Nephron progenitor cell (in vitro differentiated cells): Measurements from ENCODE around the gene CCNQ.

Experiments
- DNase-seq: peaks from one replicate; pipeline ENCODE4 v3.0.0; 2021
- H3K27ac Mint-ChIP-seq: 2 replicates; pipeline ENCODE4 v1.8.0; 2021; ENCODE audit warnings: mild to moderate bottlenecking, moderate library complexity, mixed read lengths
- H3K27me3 Mint-ChIP-seq: 2 replicates; pipeline ENCODE4 v1.8.0; 2021; ENCODE audit warnings: mild to moderate bottlenecking, low read depth, mixed read lengths; ENCODE audit not compliant: poor library complexity
- H3K36me3 Mint-ChIP-seq: 2 replicates; pipeline ENCODE4 v1.8.0; 2021; ENCODE audit warnings: low read depth, mixed read lengths
- H3K4me1 Mint-ChIP-seq: 2 replicates; pipeline ENCODE4 v1.8.0; 2021; ENCODE audit warnings: mixed read lengths
- H3K4me3 Mint-ChIP-seq: 2 replicates; pipeline ENCODE4 v1.8.0; 2021; ENCODE audit warnings: mild to moderate bottlenecking, moderate library complexity, mixed read lengths
- H3K9me3 Mint-ChIP-seq: 2 replicates; pipeline ENCODE4 v1.8.0; 2021; ENCODE audit warnings: mild to moderate bottlenecking, moderate library complexity, mixed read lengths
- CTCF ChIP-seq: fragments of 200-600 bp; sonication (generic); IDR thresholded peaks from 2 replicates; pipeline ENCODE4 v1.5.0; 2021; ENCODE audit warnings: antibody characterized with exemption

CCNQ gene

GRCh38 chrX:153634236-153634635, 35.3 kb upstream of the CCNQ start:
- Mint-ChIP-seq H3K36me3 (peaks cover 4% of the 10 kb centered on the region), H3K27ac (no peak overlapping the region), H3K4me1 (peaks cover 14% of the 10 kb centered on the region), H3K9me3 (peaks cover 58% of the 10 kb centered on the region), H3K4me3 (no peak overlapping the region), H3K27me3 (peaks cover 22% of the 10 kb centered on the region)
- TF ChIP-seq CTCF: no peak
- no peak for DNase-seq

GRCh38 chrX:153633607-153634180, 34.8 kb upstream of the CCNQ start:
- Mint-ChIP-seq H3K27ac (no peak overlapping the region), H3K27me3 (peaks cover 22% of the 10 kb centered on the region), H3K4me3 (no peak overlapping the region), H3K9me3 (peaks cover 58% of the 10 kb centered on the region), H3K4me1 (peaks cover 14% of the 10 kb centered on the region), H3K36me3 (peaks cover 4% of the 10 kb centered on the region)
- no peak for DNase-seq
- no peak for TF ChIP-seq CTCF

GRCh38 chrX:153633048-153633447, 34.1 kb upstream of the CCNQ start:
- Mint-ChIP-seq H3K9me3 (peaks cover 61% of the 10 kb centered on the region), H3K27ac (no peak overlapping the region), H3K36me3 (peaks cover 4% of the 10 kb centered on the region)

GRCh38 chrX:153632595-153632946, 33.6 kb upstream of the CCNQ start:
- Mint-ChIP-seq H3K4me3 (no peak overlapping the region), H3K4me1 (peaks cover 10% of the 10 kb centered on the region), H3K27me3 (peaks cover 24% of the 10 kb centered on the region), H3K27ac (no peak overlapping the region), H3K36me3 (peaks cover 4% of the 10 kb centered on the region), H3K9me3 (peaks cover 58% of the 10 kb centered on the region)
- no peak for DNase-seq
- no peak for TF ChIP-seq CTCF

More at GRCh38 chrX:153633048-153633447, 34.1 kb upstream of the CCNQ start:
- no peak for TF ChIP-seq CTCF
- H3K4me1 Mint-ChIP-seq: peaks cover 14% of the 10 kb centered on the region
- H3K4me3 Mint-ChIP-seq: no peak overlapping the region
- H3K27me3 Mint-ChIP-seq: peaks cover 22% of the 10 kb centered on the region
- DNase-seq: no peak

GRCh38 chrX:153631907-153632594, 33.1 kb upstream of the CCNQ start:
- no peak for DNase-seq
- no peak overlapping the region for H3K4me3 Mint-ChIP-seq
- H3K27ac Mint-ChIP-seq: no peak overlapping the region
- H3K9me3 Mint-ChIP-seq: peaks cover 59% of the 10 kb centered on the region
- peaks cover 4% of the 10 kb centered on the region for H3K36me3 Mint-ChIP-seq
- peaks cover 9% of the 10 kb centered on the region for H3K4me1 Mint-ChIP-seq
- TF ChIP-seq CTCF: no peak
- H3K27me3 Mint-ChIP-seq: peaks cover 26% of the 10 kb centered on the region

GRCh38 chrX:153631346-153631745, 32.4 kb upstream of the CCNQ start:
- Mint-ChIP-seq H3K4me3 (no peak overlapping the region), H3K36me3 (peaks cover 4% of the 10 kb centered on the region), H3K27me3 (peaks cover 26% of the 10 kb centered on the region), H3K9me3 (peaks cover 62% of the 10 kb centered on the region), H3K27ac (no peak overlapping the region), H3K4me1 (peaks cover 9% of the 10 kb centered on the region)
- DNase-seq: no peak
- TF ChIP-seq CTCF: no peak
